Activated B cell treated with CpG ODN at 0.5 μM for 24 hours (primary cell): ENCODE measurements around the gene LSM7. TPM values are rescaled to one million over a fixed set of nuclear protein-coding genes. Genes with fewer than 3 reads are reported as not detected.

Source experiments
- ATAC-seq: fragments of 200-7000 bp; cut with Tn5 transposase; one replicate; pipeline ENCODE4 v1.10.0; 2021; ENCODE audit warnings: low read depth, mild to moderate bottlenecking, moderate library complexity
- CTCF ChIA-PET: fragments of 350-600 bp; sonication (Branson Sonifier 250); formaldehyde crosslinking; loops from one replicate; lab custom pipeline; 2021; ENCODE audit warnings: antibody characterized with exemption; lab: Charles Lee
- POLR2A ChIA-PET: fragments of 350-600 bp; sonication (Branson Sonifier 250); formaldehyde crosslinking; loops from one replicate; lab custom pipeline; 2021; ENCODE audit warnings: antibody characterized with exemption; lab: Charles Lee
- DNase-seq: peaks from one replicate; pipeline ENCODE4 v3.0.0; 2022
- H3K27ac Mint-ChIP-seq: one replicate; pipeline ENCODE4 v1.8.0; 2020; ENCODE audit warnings: mixed read lengths
- H3K27me3 Mint-ChIP-seq: one replicate; pipeline ENCODE4 v1.8.0; 2021; ENCODE audit warnings: mixed read lengths
- H3K36me3 Mint-ChIP-seq: one replicate; pipeline ENCODE4 v1.8.0; 2021; ENCODE audit warnings: low read depth, mixed read lengths
- H3K4me1 Mint-ChIP-seq: one replicate; pipeline ENCODE4 v1.8.0; 2021; ENCODE audit warnings: mixed read lengths
- H3K4me3 Mint-ChIP-seq: one replicate; pipeline ENCODE4 v1.8.0; 2020; ENCODE audit warnings: mild to moderate bottlenecking, mixed read lengths
- H3K9me3 Mint-ChIP-seq: one replicate; pipeline ENCODE4 v1.8.0; 2020; ENCODE audit warnings: mixed read lengths
- intact Hi-C: fragments of 100-400 bp; cut with micrococcal nuclease; formaldehyde crosslinking; loops from one replicate; pipeline ENCODE4 v1.15.1; 2024
- total RNA-seq: library from RNA; stranded (reverse); gene quantifications from 2 replicates; pipeline ENCODE4 v1.2.3, GENCODE V29; 2022
- TF ChIP-seq, protein P1 (sequence below): fragments of 200-600 bp; IDR thresholded peaks from one replicate; pipeline ENCODE4 v1.8.0; 2022; ENCODE audit warnings: antibody characterized with exemption, mild to moderate bottlenecking

LSM7 gene
- total RNA-seq, 1 donor from 2014 or later, result 149 TPM

DNA sequence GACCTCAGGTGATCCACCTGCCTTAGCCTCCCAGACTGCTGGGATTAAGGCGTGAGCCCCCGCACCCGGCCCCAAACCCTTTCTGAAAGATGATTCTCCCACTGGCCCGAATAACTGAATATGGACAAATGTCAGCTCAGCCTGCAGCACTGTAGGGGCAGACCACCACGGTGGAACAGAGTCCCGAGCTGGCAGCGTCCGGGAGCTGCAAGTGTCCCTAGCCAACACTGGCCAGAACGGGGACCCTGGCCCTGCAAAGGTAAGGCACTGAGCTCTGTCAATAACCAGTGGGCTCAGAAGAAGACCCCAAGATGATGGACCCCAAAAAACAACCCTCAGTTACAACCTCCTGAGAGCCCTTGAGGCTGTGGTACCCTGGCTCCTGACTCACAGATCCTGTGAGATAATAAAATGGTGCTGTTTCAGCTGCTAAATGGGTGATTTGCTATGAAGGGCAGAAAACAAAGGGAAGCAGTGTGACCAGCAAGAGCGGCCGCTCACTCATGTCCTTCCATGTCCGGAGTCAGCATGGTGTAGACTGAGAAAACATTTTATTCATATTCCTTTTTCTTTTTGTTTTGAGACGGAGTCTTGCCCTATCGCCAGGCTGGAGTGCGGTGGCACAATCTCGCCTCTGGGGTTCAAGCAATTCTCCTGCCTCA, 1.6 kb downstream of the LSM7 start:
- ChIA-PET CTCF (interaction anchor here (1.4 kb wide), 1 partner anchor 11 kb away, joined by 6 read pairs; no protein-coding TSS in a partner anchor), POLR2A (interaction anchor here (0.6 to 4.5 kb wide), 16 partner anchors 11 to 478 kb away, joined by 3 to 23 read pairs (median 4); partner anchors contain the start of genes DOT1L, GADD45B, MKNK2 and PEAK3)
- intact Hi-C loops, result loop anchor here (5.0 kb wide), 1 partner anchor 175 kb away; the partner anchor contains the start of gene AP3D1
- peaks cover 70% of the 10 kb centered on the region for H3K4me1 Mint-ChIP-seq
- H3K4me3 Mint-ChIP-seq, result peak overlapping the region; percentile 100
- H3K27me3 Mint-ChIP-seq, result no peaks in the 10 kb centered on the region
- TF ChIP-seq, protein P1, sequence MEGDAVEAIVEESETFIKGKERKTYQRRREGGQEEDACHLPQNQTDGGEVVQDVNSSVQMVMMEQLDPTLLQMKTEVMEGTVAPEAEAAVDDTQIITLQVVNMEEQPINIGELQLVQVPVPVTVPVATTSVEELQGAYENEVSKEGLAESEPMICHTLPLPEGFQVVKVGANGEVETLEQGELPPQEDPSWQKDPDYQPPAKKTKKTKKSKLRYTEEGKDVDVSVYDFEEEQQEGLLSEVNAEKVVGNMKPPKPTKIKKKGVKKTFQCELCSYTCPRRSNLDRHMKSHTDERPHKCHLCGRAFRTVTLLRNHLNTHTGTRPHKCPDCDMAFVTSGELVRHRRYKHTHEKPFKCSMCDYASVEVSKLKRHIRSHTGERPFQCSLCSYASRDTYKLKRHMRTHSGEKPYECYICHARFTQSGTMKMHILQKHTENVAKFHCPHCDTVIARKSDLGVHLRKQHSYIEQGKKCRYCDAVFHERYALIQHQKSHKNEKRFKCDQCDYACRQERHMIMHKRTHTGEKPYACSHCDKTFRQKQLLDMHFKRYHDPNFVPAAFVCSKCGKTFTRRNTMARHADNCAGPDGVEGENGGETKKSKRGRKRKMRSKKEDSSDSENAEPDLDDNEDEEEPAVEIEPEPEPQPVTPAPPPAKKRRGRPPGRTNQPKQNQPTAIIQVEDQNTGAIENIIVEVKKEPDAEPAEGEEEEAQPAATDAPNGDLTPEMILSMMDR, result no peak
- DNase-seq, result no peak
- H3K36me3 Mint-ChIP-seq, result peaks cover 51% of the 10 kb centered on the region
- H3K27ac Mint-ChIP-seq, result peak overlapping the region; percentile 99
- ATAC-seq, result no peak
- no peaks in the 10 kb centered on the region for H3K9me3 Mint-ChIP-seq

DNA sequence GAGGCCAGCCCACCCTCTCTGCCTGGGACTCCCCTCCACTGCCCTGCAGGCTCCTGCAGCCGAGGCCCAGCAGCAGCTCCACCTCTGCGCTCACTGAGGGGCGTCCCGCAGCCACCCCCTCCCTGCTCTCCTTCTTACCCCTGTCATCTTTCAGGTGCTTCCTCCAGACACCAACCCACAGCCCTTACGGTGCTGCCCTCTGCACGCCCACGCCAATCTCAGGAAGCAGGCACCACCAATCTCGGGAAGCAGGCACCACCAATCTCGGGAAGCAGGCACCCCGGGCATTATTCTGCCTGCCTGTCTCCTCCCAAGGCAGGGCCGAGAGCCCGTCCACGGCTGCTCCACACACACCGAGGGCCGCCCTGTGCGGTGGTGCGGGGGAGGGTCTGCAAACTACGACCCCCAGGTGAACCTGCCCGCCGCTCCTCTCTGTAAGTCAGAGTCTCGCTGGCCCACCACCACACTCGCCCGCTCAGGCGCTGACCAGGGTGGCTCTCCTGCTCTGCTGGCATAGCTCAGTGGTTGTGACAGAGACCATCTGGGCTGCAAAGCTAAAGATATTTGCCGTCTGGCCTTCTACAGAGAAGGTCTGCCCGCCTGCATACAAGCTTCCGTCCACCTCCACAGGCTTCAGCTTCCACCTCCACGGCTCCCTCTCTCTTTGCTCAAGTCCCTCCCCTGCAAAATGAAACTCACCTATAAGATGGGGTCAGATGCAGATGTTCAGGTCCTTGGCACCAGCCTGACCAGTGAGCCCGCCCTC, 2.9 kb downstream of the LSM7 start:
- no peak for DNase-seq
- intact Hi-C loops, result loop anchor here (2.0 to 5.0 kb wide), 2 partner anchors 53 to 173 kb away; partner anchors contain the start of gene AP3D1
- no peaks in the 10 kb centered on the region for H3K9me3 Mint-ChIP-seq
- CTCF ChIA-PET, result interaction anchor here (1.2 to 1.4 kb wide), 2 partner anchors 9 to 36 kb away, joined by 3 to 6 read pairs; no protein-coding TSS in a partner anchor
- peaks cover 57% of the 10 kb centered on the region for H3K4me1 Mint-ChIP-seq
- peak; percentile 6 for ATAC-seq
- peak overlapping the region; percentile 86 for H3K27ac Mint-ChIP-seq
- TF ChIP-seq, protein P1, result no peak
- H3K27me3 Mint-ChIP-seq, result no peaks in the 10 kb centered on the region
- POLR2A ChIA-PET, result interaction anchor here (0.6 to 4.5 kb wide), 15 partner anchors 8 to 297 kb away, joined by 3 to 23 read pairs (median 4); no protein-coding TSS in a partner anchor
- H3K36me3 Mint-ChIP-seq, result peaks cover 55% of the 10 kb centered on the region
- H3K4me3 Mint-ChIP-seq, result peak overlapping the region; percentile 70

DNA sequence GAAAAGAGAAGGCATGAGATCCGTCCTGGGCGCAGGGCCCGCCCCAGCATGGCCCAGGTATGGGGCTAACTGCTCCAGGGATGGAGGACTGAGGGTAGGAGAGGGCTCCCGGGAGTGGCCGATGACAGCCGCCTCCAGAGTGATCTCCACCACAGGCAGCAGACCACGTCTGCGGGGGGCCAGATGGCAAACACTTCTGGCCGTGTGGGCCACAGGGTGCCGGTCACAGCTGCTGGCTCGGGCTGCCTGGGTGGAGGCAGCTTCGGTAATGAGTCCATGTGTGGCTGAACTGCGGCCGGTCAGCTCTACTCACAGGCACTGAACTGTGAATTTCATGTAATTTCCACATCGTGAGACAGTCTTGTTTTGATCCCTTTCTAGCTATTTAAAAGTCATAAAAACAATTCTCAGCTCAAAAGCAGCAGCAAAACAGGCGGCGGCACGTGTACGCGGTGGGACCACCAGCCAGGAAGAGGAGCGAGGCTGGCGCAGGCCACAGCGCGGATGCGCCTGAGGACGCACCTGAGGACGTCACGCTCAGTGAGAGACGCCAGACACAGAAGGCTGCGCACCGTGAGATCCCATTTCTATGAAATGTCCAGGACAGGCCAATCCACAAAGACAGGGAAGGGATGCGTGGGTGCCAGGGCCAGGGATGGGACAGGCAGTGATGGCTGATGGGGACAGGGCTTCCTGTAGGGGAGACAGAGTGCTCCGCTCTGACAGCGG, 4.0 kb downstream of the LSM7 start:
- DNase-seq (no peak), ATAC-seq (peak; percentile 12)
- CTCF ChIA-PET, result interaction anchor here (0.7 to 1.2 kb wide), 2 partner anchors 35 to 71 kb away, joined by 3 read pairs; no protein-coding TSS in a partner anchor
- peaks cover 55% of the 10 kb centered on the region for H3K4me1 Mint-ChIP-seq
- peaks cover 51% of the 10 kb centered on the region for H3K36me3 Mint-ChIP-seq
- intact Hi-C loops, result loop anchor here (2.0 kb wide), 1 partner anchor 52 kb away; no protein-coding TSS in a partner anchor
- TF ChIP-seq, protein P1, result no peak
- peak overlapping the region; percentile 86 for H3K27ac Mint-ChIP-seq
- H3K27me3 Mint-ChIP-seq, result no peaks in the 10 kb centered on the region
- no peaks in the 10 kb centered on the region for H3K9me3 Mint-ChIP-seq
- H3K4me3 Mint-ChIP-seq, result peak overlapping the region; percentile 70
- POLR2A ChIA-PET, result interaction anchor here (0.5 to 4.5 kb wide), 9 partner anchors 9 to 276 kb away, joined by 3 to 23 read pairs (median 5); no protein-coding TSS in a partner anchor

DNA sequence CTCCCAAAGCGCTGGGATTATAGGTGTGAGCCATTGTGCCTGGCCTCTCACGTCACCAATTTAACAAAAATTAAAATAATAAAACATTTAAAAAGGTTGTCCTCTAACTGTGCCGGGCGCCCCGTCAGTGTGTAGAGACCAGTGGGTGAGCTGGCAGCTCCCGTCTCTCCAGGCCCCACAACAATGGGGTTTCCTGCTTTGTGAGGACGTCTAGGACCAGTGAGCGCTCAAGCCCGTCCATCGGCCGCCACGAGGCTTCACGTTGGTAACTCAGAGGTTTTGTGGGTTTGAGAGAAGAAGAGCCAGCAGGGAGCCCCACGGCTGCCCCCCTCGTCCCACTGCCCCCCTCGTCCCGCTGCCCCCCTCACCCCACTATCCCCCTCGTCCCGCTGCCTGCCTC, 4.7 kb downstream of the LSM7 start:
- H3K27me3 Mint-ChIP-seq, result no peaks in the 10 kb centered on the region
- H3K9me3 Mint-ChIP-seq, result no peaks in the 10 kb centered on the region
- peaks cover 58% of the 10 kb centered on the region for H3K4me1 Mint-ChIP-seq
- TF ChIP-seq, protein P1, result no peak
- ATAC-seq (no peak), DNase-seq (no peak)
- no peak overlapping the region for H3K4me3 Mint-ChIP-seq
- ChIA-PET CTCF (no interaction called here), POLR2A (interaction anchor here (0.5 to 4.5 kb wide), 7 partner anchors 8 to 172 kb away, joined by 3 to 23 read pairs (median 8); partner anchors contain the start of gene AP3D1)
- peak overlapping the region; percentile 86 for H3K27ac Mint-ChIP-seq
- intact Hi-C loops, result loop anchor here (2.0 kb wide), 1 partner anchor 51 kb away; no protein-coding TSS in a partner anchor
- H3K36me3 Mint-ChIP-seq, result peaks cover 48% of the 10 kb centered on the region
